NB4 (cell line): ENCODE results near the gene FRMD1.

Source experiments
- DNase-seq: peaks from one replicate; pipeline ENCODE4 v3.0.0; 2010; ENCODE audit warnings: low read depth
- H3K4me3 ChIP-seq: one replicate; pipeline ENCODE4 v1.5.1; 2011; ENCODE audit warnings: mild to moderate bottlenecking, low read depth, low read length, moderate library complexity
- MYC ChIP-seq: IDR thresholded peaks from 2 replicates; pipeline ENCODE4 v1.6.1; 2011; ENCODE audit warnings: low read depth, low read length
- POLR2A ChIP-seq: IDR thresholded peaks from 2 replicates; pipeline ENCODE4 v1.6.1; 2011; ENCODE audit warnings: mild to moderate bottlenecking; ENCODE audit not compliant: insufficient read length; ENCODE audit errors: extremely low read depth
- TF ChIP-seq, protein P1 (sequence below): IDR thresholded peaks from 2 replicates; pipeline ENCODE4 v1.6.1; 2011; ENCODE audit warnings: low read depth, low read length
- TF ChIP-seq, protein P2 (sequence below): IDR thresholded peaks from one replicate; pipeline ENCODE4 v1.5.1; 2012; ENCODE audit warnings: low read depth, low read length

FRMD1 gene

GRCh38 chr6:168050881-168051586 lies 28.0 kb downstream of the FRMD1 start:
- no peak for DNase-seq
- TF ChIP-seq, protein P1, sequence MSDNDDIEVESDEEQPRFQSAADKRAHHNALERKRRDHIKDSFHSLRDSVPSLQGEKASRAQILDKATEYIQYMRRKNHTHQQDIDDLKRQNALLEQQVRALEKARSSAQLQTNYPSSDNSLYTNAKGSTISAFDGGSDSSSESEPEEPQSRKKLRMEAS = no peak
- TF ChIP-seq, protein P2, sequence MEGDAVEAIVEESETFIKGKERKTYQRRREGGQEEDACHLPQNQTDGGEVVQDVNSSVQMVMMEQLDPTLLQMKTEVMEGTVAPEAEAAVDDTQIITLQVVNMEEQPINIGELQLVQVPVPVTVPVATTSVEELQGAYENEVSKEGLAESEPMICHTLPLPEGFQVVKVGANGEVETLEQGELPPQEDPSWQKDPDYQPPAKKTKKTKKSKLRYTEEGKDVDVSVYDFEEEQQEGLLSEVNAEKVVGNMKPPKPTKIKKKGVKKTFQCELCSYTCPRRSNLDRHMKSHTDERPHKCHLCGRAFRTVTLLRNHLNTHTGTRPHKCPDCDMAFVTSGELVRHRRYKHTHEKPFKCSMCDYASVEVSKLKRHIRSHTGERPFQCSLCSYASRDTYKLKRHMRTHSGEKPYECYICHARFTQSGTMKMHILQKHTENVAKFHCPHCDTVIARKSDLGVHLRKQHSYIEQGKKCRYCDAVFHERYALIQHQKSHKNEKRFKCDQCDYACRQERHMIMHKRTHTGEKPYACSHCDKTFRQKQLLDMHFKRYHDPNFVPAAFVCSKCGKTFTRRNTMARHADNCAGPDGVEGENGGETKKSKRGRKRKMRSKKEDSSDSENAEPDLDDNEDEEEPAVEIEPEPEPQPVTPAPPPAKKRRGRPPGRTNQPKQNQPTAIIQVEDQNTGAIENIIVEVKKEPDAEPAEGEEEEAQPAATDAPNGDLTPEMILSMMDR = no peak
- no peak for TF ChIP-seq POLR2A
- TF ChIP-seq MYC = no peak
- no peak overlapping the region for H3K4me3 ChIP-seq

DNA sequence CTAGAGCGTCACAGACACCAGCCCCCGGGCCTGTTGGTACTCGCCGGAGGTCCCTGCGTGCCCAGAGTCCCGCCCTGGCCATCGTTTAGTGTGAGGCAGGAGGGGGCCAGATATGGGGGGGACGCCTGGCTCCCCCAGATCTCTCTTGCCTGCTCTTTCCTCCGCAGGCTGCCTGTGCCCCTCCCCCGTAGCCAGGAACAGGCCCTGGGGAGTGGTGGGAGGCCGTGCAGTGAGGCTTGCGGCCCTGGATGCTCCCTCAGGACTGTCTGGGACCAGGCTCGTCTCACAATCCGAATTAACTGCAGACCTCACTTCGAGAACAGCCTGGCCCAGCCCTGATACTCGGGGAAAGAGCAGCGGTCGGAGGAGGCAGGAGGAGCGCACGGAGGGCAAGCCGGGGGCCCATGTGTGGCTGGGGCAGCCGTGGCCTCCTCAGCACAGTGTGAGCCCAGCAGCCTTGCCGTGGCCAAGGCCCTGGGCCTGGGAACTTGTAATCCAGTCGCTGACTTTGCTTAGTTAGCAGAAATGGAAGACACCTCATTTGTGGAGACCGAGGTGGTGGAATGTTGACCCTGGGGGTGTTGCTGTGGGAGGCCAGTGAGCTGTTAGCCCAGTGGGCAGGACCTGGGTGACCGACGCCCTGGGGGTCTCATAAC lies 28.7 kb downstream of the FRMD1 start:
- no peak for DNase-seq
- no peak overlapping the region for H3K4me3 ChIP-seq
- TF ChIP-seq, protein P2 = no peak
- no peak for TF ChIP-seq MYC
- TF ChIP-seq POLR2A = no peak
- TF ChIP-seq, protein P1 = no peak

DNA sequence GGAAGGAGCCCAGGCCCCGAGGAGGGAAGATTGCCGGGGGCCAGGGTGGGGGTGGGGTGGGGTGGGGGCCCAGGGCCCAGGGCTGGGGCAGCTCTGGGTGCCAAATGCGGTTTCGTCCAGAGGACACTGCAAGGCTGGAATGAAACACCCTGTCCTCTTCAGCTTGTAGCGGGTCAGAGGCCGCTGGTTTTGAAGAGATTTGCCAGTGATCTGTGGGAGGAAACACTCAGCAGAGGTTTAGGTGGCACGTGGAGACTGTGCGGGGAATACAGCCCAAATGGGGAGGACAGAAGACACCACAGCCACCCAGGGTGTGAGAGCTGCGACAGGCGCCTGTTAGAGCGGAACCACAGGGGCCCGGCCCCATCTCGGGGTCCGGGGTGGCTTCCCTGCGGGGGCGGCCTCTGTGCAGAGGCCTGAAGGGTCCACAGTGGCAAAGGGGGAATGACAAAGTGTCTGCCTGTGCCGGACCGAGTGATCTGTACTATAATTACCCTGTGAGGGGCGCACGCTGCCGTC lies 29.2 kb downstream of the FRMD1 start:
- H3K4me3 ChIP-seq = no peak overlapping the region
- DNase-seq = no peak
- TF ChIP-seq MYC (no peak), POLR2A (no peak)
- TF ChIP-seq, protein P2 = no peak
- TF ChIP-seq, protein P1 = no peak

GRCh38 chr6:168049277-168049676 lies 29.7 kb downstream of the FRMD1 start:
- no peak for TF ChIP-seq MYC
- no peak for TF ChIP-seq POLR2A
- TF ChIP-seq, protein P2 = no peak
- TF ChIP-seq, protein P1 = no peak
- H3K4me3 ChIP-seq = no peak overlapping the region
- no peak for DNase-seq

DNA sequence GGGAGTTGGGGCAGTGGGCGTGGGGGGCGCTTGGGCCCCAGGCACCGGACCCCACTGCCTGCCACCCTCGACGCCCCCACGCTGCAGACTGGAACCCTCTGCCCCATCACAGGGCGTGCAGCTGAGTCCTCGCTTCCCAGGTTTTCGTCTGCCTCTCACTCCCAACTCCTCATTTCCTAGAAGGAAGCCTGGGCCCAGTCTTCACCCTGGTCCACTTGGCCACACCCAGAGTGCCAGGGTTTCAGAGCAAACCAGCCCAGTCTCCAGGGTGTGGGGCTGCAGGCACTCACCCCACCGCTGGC lies 30.3 kb downstream of the FRMD1 start:
- TF ChIP-seq MYC = no peak
- TF ChIP-seq POLR2A = no peak
- TF ChIP-seq, protein P2 = no peak
- TF ChIP-seq, protein P1 = no peak
- no peak for DNase-seq

More for the DNA sequence above, 30.3 kb downstream of the FRMD1 start:
- no peak overlapping the region for H3K4me3 ChIP-seq
